K562 (cell line): ENCODE results near the gene DIPK1B. TPM values are rescaled to one million over a fixed set of nuclear protein-coding genes. Genes with fewer than 3 reads are reported as not detected.
A peak's percentile ranks its signal among the peaks of the same experiment; 100 is the strongest.

Experiments used
- ATAC-seq: fragments of 200-7000 bp; cut with Tn5 transposase; 3 replicates; pipeline ENCODE4 v1.9.1; 2020; ENCODE audit warnings: moderate library complexity
- BruUV-seq: library from RNA; stranded (reverse); fragments of 400-500 nt; replicated peaks from 2 replicates; lab custom pipeline; 2021; lab: Mats Ljungman, UMichigan
- CTCF ChIA-PET: fragments of 300-600 bp; formaldehyde crosslinking; extraction: SDS; loops from one replicate; lab custom pipeline; 2021; ENCODE audit warnings: low intra/inter-chr PET ratio; lab: Yijun Ruan, JAX
- POLR2A ChIA-PET: fragments of 300-600, 350-650 bp; sonication (Branson Sonifier 250); formaldehyde crosslinking; extraction: SDS; loops from one replicate; lab custom pipeline; 2021; ENCODE audit warnings: antibody characterized with exemption, inconsistent platforms; lab: Yijun Ruan, JAX
- DNase-seq, 4 experiments: peaks; one replicate each; pipeline versions ENCODE4 v3.0.0 to v3.0.0-alpha.2; 2011 to 2018; ENCODE audit warnings: low spot score in 3 of 4, mixed read lengths in 3 of 4; ENCODE audit errors: extremely low read depth in 1 of 4
- FAIRE-seq: peaks from 2 replicates; lab custom pipeline; 2011; peaks lifted over from hg19 to GRCh38; lab: Jason Lieb, UNC
- H2AFZ ChIP-seq: 2 replicates; pipeline ENCODE4 v1.6.0; 2011; ENCODE audit warnings: low read depth, low read length, control low read depth, inconsistent platforms
- H3K27ac ChIP-seq: fragments of 200-600 bp; 3 replicates; pipeline ENCODE4 v1.8.0; 2011; ENCODE audit warnings: low read depth, mild to moderate bottlenecking, control low read depth, inconsistent platforms, low read length, moderate library complexity, mixed read lengths; ENCODE audit errors: extremely low read depth
- H3K27me3 ChIP-seq, 2 experiments: fragments of 300-600 bp in 1 of 2; 2 replicates in 1 of 2; 3 replicates in 1 of 2; pipeline versions ENCODE4 v1.6.0 to v1.8.0; 2011; ENCODE audit warnings: inconsistent platforms in 2 of 2, low read length in 2 of 2, mild to moderate bottlenecking in 1 of 2, mixed read lengths in 1 of 2, moderate library complexity in 1 of 2; ENCODE audit not compliant: control insufficient read depth in 2 of 2, insufficient read depth in 2 of 2
- H3K36me3 ChIP-seq: fragments of 300-600 bp; 3 replicates; pipeline ENCODE4 v1.8.0; 2011; ENCODE audit warnings: mild to moderate bottlenecking, low read length, inconsistent platforms; ENCODE audit not compliant: control insufficient read depth, insufficient read depth
- H3K4me1 ChIP-seq, 2 experiments: fragments of 200-600 bp in 1 of 2; replicated peaks in 1 of 2; 2 replicates in 1 of 2; 3 replicates in 1 of 2; pipeline versions ENCODE4 v1.5.1 to v1.8.0; 2011; ENCODE audit warnings: inconsistent platforms in 2 of 2, low read length in 2 of 2, mild to moderate bottlenecking in 1 of 2, mixed read lengths in 1 of 2, moderate library complexity in 1 of 2; ENCODE audit not compliant: control insufficient read depth in 2 of 2, insufficient read depth in 2 of 2
- H3K4me2 ChIP-seq: 2 replicates; pipeline ENCODE4 v1.6.1; 2011; ENCODE audit warnings: low read length, control low read depth, inconsistent platforms, mixed read lengths; ENCODE audit not compliant: insufficient read depth
- H3K4me3 ChIP-seq: fragments of 200-600 bp; sonication (generic), shearing (Covaris generic); 2 replicates; pipeline ENCODE4 v1.5.1; 2016; ENCODE audit warnings: control low read depth, inconsistent platforms
- H3K79me2 ChIP-seq: fragments of 200-600 bp; 3 replicates; pipeline ENCODE4 v1.8.0; 2011; ENCODE audit warnings: low read length, inconsistent platforms; ENCODE audit not compliant: control insufficient read depth, insufficient read depth
- H3K9ac ChIP-seq, 2 experiments: 2 replicates each; pipeline versions ENCODE4 v1.6.0 to v1.6.1; 2011; ENCODE audit warnings: low read depth in 2 of 2, low read length in 2 of 2, control low read depth in 1 of 2, inconsistent platforms in 1 of 2, mild to moderate bottlenecking in 1 of 2, mixed read lengths in 1 of 2; ENCODE audit not compliant: insufficient read depth in 1 of 2
- H3K9me1 ChIP-seq: one replicate; pipeline ENCODE4 v1.6.0; 2011; ENCODE audit warnings: inconsistent platforms, mild to moderate bottlenecking, low read length, moderate library complexity; ENCODE audit not compliant: control insufficient read depth, insufficient read depth
- H3K9me3 ChIP-seq: replicated peaks from 2 replicates; pipeline ENCODE4 v1.5.1; 2011; ENCODE audit warnings: low read depth, low read length, inconsistent platforms; ENCODE audit not compliant: control insufficient read depth, insufficient read depth
- H4K20me1 ChIP-seq: replicated peaks from 2 replicates; pipeline ENCODE4 v1.6.1; 2011; ENCODE audit warnings: low read length, inconsistent platforms, mixed read lengths; ENCODE audit not compliant: control insufficient read depth, insufficient read depth
- CBX8 ChIP-seq: fragments of 200-600 bp; sonication (generic); IDR thresholded peaks from 2 replicates; pipeline ENCODE4 v1.6.1; 2012; ENCODE audit warnings: borderline replicate concordance, mixed run types, low read depth, mild to moderate bottlenecking, moderate library complexity, mixed read lengths, low read length, control low read depth, inconsistent platforms; ENCODE audit not compliant: poor library complexity, severe bottlenecking; ENCODE audit errors: extremely low read depth
- KDM5B ChIP-seq: fragments of 200-600 bp; sonication (generic); IDR thresholded peaks from 2 replicates; pipeline ENCODE4 v1.6.1; 2012; ENCODE audit warnings: low read depth, mild to moderate bottlenecking, moderate library complexity, low read length, control low read depth, inconsistent platforms; ENCODE audit not compliant: insufficient replicate concordance
- MTA2 ChIP-seq: fragments of 450-650 bp; IDR thresholded peaks from 2 replicates; pipeline ENCODE4 v1.6.1; 2016; ENCODE audit warnings: low read depth
- POLR2A ChIP-seq: fragments of 450-650 bp; conservative IDR thresholded peaks from 2 replicates; pipeline ENCODE4 v1.6.1; 2016
- POLR2G ChIP-seq: fragments of 200-400 bp; formaldehyde crosslinking; IDR thresholded peaks from 2 replicates; pipeline ENCODE4 v1.6.1; 2017; ENCODE audit warnings: low read depth, mild to moderate bottlenecking, antibody characterized with exemption, low read length, moderate library complexity
- PRPF4 ChIP-seq: fragments of 200-400 bp; formaldehyde crosslinking; IDR thresholded peaks from one replicate; pipeline ENCODE4 v1.6.1; 2017; ENCODE audit warnings: low read length, low read depth, mild to moderate bottlenecking; ENCODE audit not compliant: insufficient read depth, poor library complexity, severe bottlenecking
- PTBP1 ChIP-seq: fragments of 200-400 bp; formaldehyde crosslinking; IDR thresholded peaks from 2 replicates; pipeline ENCODE4 v1.6.1; 2017; ENCODE audit warnings: low read depth, low read length
- RB1 ChIP-seq: fragments of 450-650 bp; IDR thresholded peaks from 2 replicates; pipeline ENCODE4 v1.6.1; 2017; ENCODE audit warnings: low read depth, mild to moderate bottlenecking
- RBBP5 ChIP-seq: fragments of 200-600 bp; sonication (generic); IDR thresholded peaks from 2 replicates; pipeline ENCODE4 v1.6.1; 2012; ENCODE audit warnings: borderline replicate concordance, mild to moderate bottlenecking, low read length, control low read depth, inconsistent platforms; ENCODE audit not compliant: insufficient read depth, poor library complexity, severe bottlenecking
- RBFOX2 ChIP-seq: fragments of 200-400 bp; formaldehyde crosslinking; IDR thresholded peaks from 2 replicates; pipeline ENCODE4 v1.6.1; 2017; ENCODE audit warnings: low read depth, mild to moderate bottlenecking, low read length, moderate library complexity
- SIRT6 ChIP-seq: IDR thresholded peaks from one replicate; pipeline ENCODE4 v1.6.1; 2012; ENCODE audit warnings: low read depth, mild to moderate bottlenecking, control low read depth, inconsistent platforms, low read length, moderate library complexity
- SP2 ChIP-seq: IDR thresholded peaks from 2 replicates; pipeline ENCODE4 v1.6.1; 2011; ENCODE audit warnings: mild to moderate bottlenecking, low read depth, low read length, moderate library complexity; ENCODE audit not compliant: poor library complexity, severe bottlenecking; ENCODE audit errors: extremely low read depth
- ZFP30 ChIP-seq: fragments of 250-450 bp; sonication (Bioruptor Pico); IDR thresholded peaks from 2 replicates; pipeline ENCODE4 v1.8.0; 2022; ENCODE audit warnings: moderate library complexity, mild to moderate bottlenecking, inconsistent platforms, borderline replicate concordance
- ZNF133 ChIP-seq: fragments of 250-450 bp; sonication (Bioruptor Pico); IDR thresholded peaks from 2 replicates; pipeline ENCODE4 v1.4.0; 2020; ENCODE audit warnings: mild to moderate bottlenecking
- ZNF507 ChIP-seq: conservative IDR thresholded peaks from 2 replicates; pipeline ENCODE4 v1.6.1; 2017; ENCODE audit warnings: missing genetic modification characterization, missing compliant biosample characterization
- ZNF551 ChIP-seq: fragments of 250-450 bp; sonication (Bioruptor Pico); IDR thresholded peaks from 2 replicates; pipeline ENCODE4 v1.5.0; 2021; ENCODE audit warnings: mild to moderate bottlenecking, moderate library complexity
- ZNF764 ChIP-seq: fragments of 250-450 bp; sonication (Bioruptor Pico); IDR thresholded peaks from 2 replicates; pipeline ENCODE4 v1.4.0; 2020; ENCODE audit warnings: low read depth, mild to moderate bottlenecking, moderate library complexity
- WGBS: fragments of 100-300 bp; shearing (Covaris generic); methylation state at CpG from one replicate; pipeline ENCODE4 v1.1.6; 2016; ENCODE audit warnings: low coverage, mixed read lengths; ENCODE audit not compliant: insufficient coverage; ENCODE audit errors: missing lambda C conversion rate; 5-methylcytosine and 5-hydroxymethylcytosine counted together
- in situ Hi-C: fragments of 300-500 bp; cut with MboI; formaldehyde crosslinking; loops from 4 replicates; pipeline ENCODE4 v1.15.0; 2018; ENCODE audit warnings: inconsistent platforms, mixed read lengths
- intact Hi-C: fragments of 100-400 bp; cut with micrococcal nuclease; formaldehyde crosslinking; loops from 2 replicates; pipeline ENCODE4 v1.14.2; 2022
- polyA plus RNA-seq, 8 experiments: library from polyadenylated mRNA; depleted of rRNA in 4 of 8; stranded (reverse) in 5 of 8; unstranded in 3 of 8; fragments of >200 nt; fragmentation: Nextera tagmentation in 2 of 8; fragmentation: Illumina TruSeq in 1 of 8; extraction: Ambion mirVana in 2 of 8; extraction: Trizol in 1 of 8; gene quantifications; 2 replicates each; pipeline versions ENCODE4 v1.2.1 to v1.2.3, GENCODE V29; 2011 to 2014; ENCODE audit warnings: inconsistent platforms in 1 of 8, missing spikeins in 1 of 8
- total RNA-seq, 7 experiments: library from RNA; depleted of rRNA in 6 of 7; stranded (reverse); fragments of >200 nt in 6 of 7; fragmentation: Illumina TruSeq in 2 of 7; extraction: Trizol in 2 of 7; gene quantifications; 2 replicates each; pipeline versions ENCODE4 v1.2.1 to v1.2.3, GENCODE V29; 2011 to 2021; ENCODE audit warnings: low replicate concordance in 1 of 7
- TF ChIP-seq, protein P1 (sequence below): fragments of 450-650 bp; formaldehyde crosslinking; IDR thresholded peaks from 2 replicates; pipeline ENCODE4 v1.4.0; 2020; ENCODE audit warnings: mild to moderate bottlenecking

Gene DIPK1B
- total and polyA plus RNA-seq, 9 of the 15 experiments (the other 6 are each of a cell fraction or from before 2014, with no cell fraction given), result 0.08 to 22.3 (median 5.9) TPM

DNA sequence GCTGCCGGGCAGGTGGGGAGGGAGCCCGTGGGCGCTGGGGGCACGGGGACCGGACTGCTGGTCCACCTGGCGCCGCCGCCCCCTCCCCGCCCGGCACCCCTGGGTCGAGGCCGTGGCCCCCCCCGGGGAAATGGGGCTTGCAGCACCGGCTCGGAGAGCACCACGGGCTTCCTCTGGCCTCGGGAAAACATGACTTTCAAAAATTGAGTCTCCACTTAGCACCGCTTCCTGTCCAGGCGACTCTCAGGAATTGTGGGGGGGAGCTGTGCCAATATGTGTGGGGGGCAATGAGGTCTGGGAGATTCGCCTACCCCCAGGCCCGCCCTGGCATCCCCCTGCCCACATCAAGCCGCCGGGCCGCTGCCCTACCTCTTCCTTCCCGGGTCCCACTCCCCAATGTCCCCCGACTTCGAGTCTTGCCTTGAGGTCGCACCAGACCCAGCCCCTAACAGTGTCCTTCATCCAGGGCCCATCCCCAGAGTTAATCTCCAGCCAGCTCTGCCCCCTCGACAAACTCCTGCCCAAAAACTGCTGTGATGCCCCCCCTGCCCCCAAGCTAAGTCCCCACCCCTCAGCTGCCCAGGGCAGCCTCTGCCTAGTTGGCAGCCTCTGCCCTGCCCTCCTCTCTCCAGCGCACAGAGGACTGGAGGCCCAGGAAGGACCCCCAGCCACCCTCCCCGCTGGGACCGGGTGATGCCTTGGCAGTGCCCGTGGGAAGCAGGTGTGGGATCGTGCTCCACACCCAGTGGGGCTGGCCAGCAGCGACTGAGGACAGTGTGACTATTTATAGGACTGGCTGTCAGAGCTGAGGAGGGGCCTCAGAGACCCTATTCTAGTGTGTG is 45.8 kb upstream of the DIPK1B start (continued):
- TF ChIP-seq ZNF764 (CRISPR knock-in tag) (no peak), ZFP30 (no peak), PRPF4 (no peak), RB1 (no peak), CBX8 (no peak)
- TF ChIP-seq, protein P1, sequence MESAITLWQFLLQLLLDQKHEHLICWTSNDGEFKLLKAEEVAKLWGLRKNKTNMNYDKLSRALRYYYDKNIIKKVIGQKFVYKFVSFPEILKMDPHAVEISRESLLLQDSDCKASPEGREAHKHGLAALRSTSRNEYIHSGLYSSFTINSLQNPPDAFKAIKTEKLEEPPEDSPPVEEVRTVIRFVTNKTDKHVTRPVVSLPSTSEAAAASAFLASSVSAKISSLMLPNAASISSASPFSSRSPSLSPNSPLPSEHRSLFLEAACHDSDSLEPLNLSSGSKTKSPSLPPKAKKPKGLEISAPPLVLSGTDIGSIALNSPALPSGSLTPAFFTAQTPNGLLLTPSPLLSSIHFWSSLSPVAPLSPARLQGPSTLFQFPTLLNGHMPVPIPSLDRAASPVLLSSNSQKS (CRISPR knock-in tag), result no peak

DNA sequence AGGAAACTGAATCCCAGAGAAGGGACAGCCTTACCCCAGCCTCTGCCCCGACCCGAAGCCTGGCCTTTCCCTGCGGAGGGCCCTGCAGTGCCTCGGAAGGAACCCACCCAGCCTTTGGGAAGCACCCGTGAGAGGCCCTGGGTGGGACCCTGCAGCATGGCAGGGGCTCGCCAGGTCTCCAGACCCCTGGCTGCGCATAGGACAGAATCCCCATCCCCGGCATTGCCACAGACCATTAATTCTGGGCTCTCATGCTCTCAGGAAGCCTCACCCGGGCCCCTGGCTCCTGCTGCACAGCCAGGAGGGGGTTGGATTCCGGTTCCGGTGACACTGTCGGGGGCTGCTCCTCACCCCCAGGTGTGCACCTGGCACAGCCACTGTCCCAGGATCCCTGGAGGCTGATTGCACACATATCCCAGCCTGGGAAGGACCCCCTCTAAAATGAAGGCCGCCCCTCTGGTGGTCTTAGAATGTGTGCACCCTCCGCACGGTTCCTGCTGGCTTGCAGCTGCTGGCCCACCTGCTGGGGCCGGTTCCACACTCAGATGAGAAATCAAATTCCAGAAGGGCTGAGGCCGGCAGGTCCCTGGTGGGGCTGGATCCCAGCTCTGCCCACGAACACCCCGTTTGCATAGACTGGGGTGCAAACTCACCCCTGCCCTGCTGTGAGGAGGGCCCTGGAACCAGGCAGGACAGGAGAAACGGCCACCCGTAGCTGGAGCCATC is 45.0 kb upstream of the DIPK1B start:
- Histone ChIP-seq H3K9ac (peak overlapping the region in 1 of 2 experiments; percentile 89; a peak in 3 of 4 replicates), H3K9me1 (peaks cover 2% of the 10 kb centered on the region), H3K27ac (peak overlapping the region; percentile 76; the same call in 2 of the 3 replicates), H3K36me3 (peaks cover 83% of the 10 kb centered on the region; the same call in 2 of the 3 replicates), H2AFZ (no peak overlapping the region), H3K27me3 (no peaks in the 10 kb centered on the region), H3K4me3 (peak overlapping the region; percentile 81; the same call in 1 of the 2 replicates), H3K9me3 (0 out of 2 replicates have a peak, but pooled peaks cover 3% of the 10 kb centered on the region), H3K79me2 (peaks cover 64% of the 10 kb centered on the region), H3K4me2 (peak overlapping the region; percentile 27; the same call in 1 of the 2 replicates), H3K4me1 (peaks cover 8 to 96% of the 10 kb centered on the region in 2 experiments), H4K20me1 (peaks cover 61% of the 10 kb centered on the region)
- BruUV-seq, result no TSS peak
- 87% methylated on average over 17 of the region's 21 CpGs for WGBS
- ChIA-PET POLR2A (interaction anchor here (0.6 kb wide), 1 partner anchor 16 kb away, joined by 3 read pairs; no protein-coding TSS in a partner anchor), CTCF (no interaction called here)
- no peak for ATAC-seq
- in situ Hi-C loops, result no loop called here
- DNase-seq, result peak in 1 of 4 experiments; percentile 34
- no peak for FAIRE-seq
- intact Hi-C loops, result no loop called here
- peak; percentile 66 for TF ChIP-seq POLR2G
- TF ChIP-seq POLR2A, result peak; percentile 31
- peak; percentile 73 for TF ChIP-seq RBFOX2
- no peak for TF ChIP-seq MTA2
- TF ChIP-seq ZNF133 (CRISPR knock-in tag), result no peak
- no peak for TF ChIP-seq ZNF551
- no peak for TF ChIP-seq ZNF507 (tag)
- TF ChIP-seq SP2, result no peak
- TF ChIP-seq SIRT6, result peak; percentile 69
- TF ChIP-seq RBBP5, result no peak
- TF ChIP-seq KDM5B, result peak; percentile 21
- peak; percentile 82; the same call in 1 of the 2 replicates for TF ChIP-seq PTBP1
